Epidermal melanocyte (primary cell): Measurements from ENCODE around the gene PPP1R13B.

Experiments used
- DNase-seq: peaks from one replicate; pipeline ENCODE4 v3.0.0; 2011; ENCODE audit warnings: low spot score; ENCODE audit not compliant: insufficient read length

Gene PPP1R13B

GRCh38 chr14:103687712-103688111 is 159.7 kb downstream of the PPP1R13B start:
- DNase-seq: no peak

GRCh38 chr14:103686831-103687485 is 160.4 kb downstream of the PPP1R13B start:
- DNase-seq: no peak

GRCh38 chr14:103685276-103686211 is 161.8 kb downstream of the PPP1R13B start:
- no peak for DNase-seq

- no peak for DNase-seq
These were observed 162.5 kb downstream of the PPP1R13B start for GRCh38 chr14:103684871-103685270.

GRCh38 chr14:103684471-103684870 is 162.9 kb downstream of the PPP1R13B start:
- DNase-seq: no peak
